H9 (cell line): ENCODE results near the gene GPM6B. TPM values are rescaled to one million over a fixed set of nuclear protein-coding genes. Genes with fewer than 3 reads are reported as not detected.

Experiments
- DNase-seq: peaks from one replicate; pipeline ENCODE4 v3.0.0-alpha.2; 2017
- H2AFZ ChIP-seq: one replicate; pipeline ENCODE4 v1.6.1; 2013; ENCODE audit warnings: mild to moderate bottlenecking, low read length, control low read depth, moderate library complexity
- H2AK5ac ChIP-seq: 2 replicates; pipeline ENCODE4 v1.6.1; 2013; ENCODE audit warnings: low read length, control low read depth, mixed read lengths; ENCODE audit not compliant: insufficient read length
- H2BK120ac ChIP-seq: one replicate; pipeline ENCODE4 v1.6.1; 2013; ENCODE audit warnings: low read depth, mild to moderate bottlenecking, low read length, control low read depth, inconsistent platforms; ENCODE audit not compliant: poor library complexity, severe bottlenecking
- H2BK12ac ChIP-seq: 2 replicates; pipeline ENCODE4 v1.6.1; 2013; ENCODE audit warnings: low read length, control low read depth, mixed read lengths, low read depth; ENCODE audit not compliant: insufficient read length
- H2BK15ac ChIP-seq: 2 replicates; pipeline ENCODE4 v1.6.1; 2013; ENCODE audit warnings: low read depth, low read length, control low read depth
- H2BK20ac ChIP-seq: one replicate; pipeline ENCODE4 v1.6.1; 2013; ENCODE audit warnings: low read depth, mild to moderate bottlenecking, low read length, control low read depth, inconsistent platforms; ENCODE audit not compliant: poor library complexity, severe bottlenecking
- H2BK5ac ChIP-seq: 2 replicates; pipeline ENCODE4 v1.6.1; 2013; ENCODE audit warnings: low read length, control low read depth, mixed read lengths; ENCODE audit not compliant: insufficient read length
- H3K14ac ChIP-seq: 2 replicates; pipeline ENCODE4 v1.6.1; 2013; ENCODE audit warnings: low read length, control low read depth; ENCODE audit not compliant: insufficient read depth
- H3K18ac ChIP-seq: 2 replicates; pipeline ENCODE4 v1.6.1; 2013; ENCODE audit warnings: low read depth, mild to moderate bottlenecking, mixed read lengths, low read length, control low read depth; ENCODE audit not compliant: insufficient read length
- H3K23ac ChIP-seq: 2 replicates; pipeline ENCODE4 v1.6.1; 2013; ENCODE audit warnings: low read length, control low read depth, mixed read lengths, low read depth; ENCODE audit not compliant: insufficient read length
- H3K23me2 ChIP-seq: 2 replicates; pipeline ENCODE4 v1.6.1; 2013; ENCODE audit warnings: low read depth, mild to moderate bottlenecking, mixed read lengths, low read length, control low read depth; ENCODE audit not compliant: insufficient read length, poor library complexity, severe bottlenecking
- H3K27ac ChIP-seq: 2 replicates; pipeline ENCODE4 v1.5.1; 2013; ENCODE audit warnings: low read length, control low read depth, mixed read lengths, low read depth; ENCODE audit not compliant: insufficient read length
- H3K27me3 ChIP-seq: 2 replicates; pipeline ENCODE4 v1.6.1; 2013; ENCODE audit warnings: low read length, control low read depth, inconsistent platforms; ENCODE audit not compliant: insufficient read depth
- H3K4ac ChIP-seq: 2 replicates; pipeline ENCODE4 v1.6.1; 2013; ENCODE audit warnings: low read depth, mild to moderate bottlenecking, control low read depth, inconsistent platforms, low read length, moderate library complexity
- H3K4me1 ChIP-seq: 2 replicates; pipeline ENCODE4 v1.6.1; 2013; ENCODE audit warnings: low read length, control low read depth, inconsistent platforms; ENCODE audit not compliant: insufficient read depth
- H3K4me2 ChIP-seq: 2 replicates; pipeline ENCODE4 v1.6.1; 2013; ENCODE audit warnings: low read length, control low read depth, mixed read lengths; ENCODE audit not compliant: insufficient read length, insufficient read depth
- H3K56ac ChIP-seq: 2 replicates; pipeline ENCODE4 v1.6.1; 2013; ENCODE audit warnings: low read depth, mild to moderate bottlenecking, mixed read lengths, low read length, control low read depth; ENCODE audit not compliant: insufficient read length
- H3K79me1 ChIP-seq: 2 replicates; pipeline ENCODE4 v1.6.1; 2013; ENCODE audit warnings: low read depth, mild to moderate bottlenecking, moderate library complexity, low read length, control low read depth, inconsistent platforms; ENCODE audit not compliant: insufficient read depth, poor library complexity, severe bottlenecking
- H3K79me2 ChIP-seq: 2 replicates; pipeline ENCODE4 v1.6.1; 2013; ENCODE audit warnings: low read length, control low read depth, inconsistent platforms; ENCODE audit not compliant: insufficient read depth
- H3K9ac ChIP-seq: 2 replicates; pipeline ENCODE4 v1.6.1; 2013; ENCODE audit warnings: low read length, control low read depth, mixed read lengths; ENCODE audit not compliant: insufficient read length; ENCODE audit errors: extremely low read depth
- H3K9me3 ChIP-seq: one replicate; pipeline ENCODE4 v1.6.1; 2013; ENCODE audit warnings: low read depth, low read length, inconsistent platforms; ENCODE audit not compliant: control insufficient read depth
- H3T11ph ChIP-seq: one replicate; pipeline ENCODE4 v1.6.1; 2013; ENCODE audit warnings: mild to moderate bottlenecking, low read length, control low read depth, inconsistent platforms
- H4K20me1 ChIP-seq: one replicate; pipeline ENCODE4 v1.6.1; 2013; ENCODE audit not compliant: control insufficient read depth, insufficient read length, insufficient read depth
- H4K5ac ChIP-seq: 2 replicates; pipeline ENCODE4 v1.6.1; 2013; ENCODE audit warnings: low read depth, mild to moderate bottlenecking, mixed read lengths, low read length, control low read depth; ENCODE audit not compliant: insufficient read length
- H4K8ac ChIP-seq: replicated peaks from 2 replicates; pipeline ENCODE4 v1.6.1; 2013; ENCODE audit warnings: low read length, control low read depth, mixed read lengths, low read depth; ENCODE audit not compliant: insufficient read length
- H4K91ac ChIP-seq: 2 replicates; pipeline ENCODE4 v1.6.1; 2013; ENCODE audit warnings: low read depth, mild to moderate bottlenecking, moderate library complexity, mixed read lengths, low read length, control low read depth; ENCODE audit not compliant: insufficient read length
- H3K27ac Mint-ChIP-seq, 3 experiments: 2 replicates in 2 of 3; 3 replicates in 1 of 3; pipeline ENCODE4 v1.8.0; 2020 to 2021; ENCODE audit warnings: mixed read lengths in 3 of 3, mild to moderate bottlenecking in 1 of 3, moderate library complexity in 1 of 3
- H3K27me3 Mint-ChIP-seq: 2 replicates; pipeline ENCODE4 v1.8.0; 2021; ENCODE audit warnings: low read depth, mild to moderate bottlenecking, moderate library complexity, mixed read lengths
- H3K36me3 Mint-ChIP-seq, 3 experiments: 2 replicates in 2 of 3; 3 replicates in 1 of 3; pipeline ENCODE4 v1.8.0; 2020 to 2021; ENCODE audit warnings: low read depth in 3 of 3, mixed read lengths in 3 of 3; ENCODE audit not compliant: insufficient read depth in 1 of 3
- H3K4me1 Mint-ChIP-seq, 2 experiments: 2 replicates each; pipeline ENCODE4 v1.8.0; 2020; ENCODE audit warnings: mixed read lengths in 2 of 2
- H3K4me3 Mint-ChIP-seq, 2 experiments: 2 replicates in 1 of 2; 3 replicates in 1 of 2; pipeline ENCODE4 v1.8.0; 2020 to 2021; ENCODE audit warnings: mild to moderate bottlenecking in 2 of 2, mixed read lengths in 2 of 2, moderate library complexity in 1 of 2
- H3K9me3 Mint-ChIP-seq, 2 experiments: 2 replicates in 1 of 2; 3 replicates in 1 of 2; pipeline ENCODE4 v1.8.0; 2020; ENCODE audit warnings: mild to moderate bottlenecking in 2 of 2, mixed read lengths in 2 of 2, moderate library complexity in 1 of 2
- WGBS: extraction: QIAGEN DNeasy Blood & Tissue Kit; methylation state at CpG from one replicate; pipeline ENCODE4 v1.1.7; 2013; ENCODE audit warnings: missing lambda C conversion rate, low lambda C conversion rate, mixed read lengths; ENCODE audit not compliant: insufficient read length; ENCODE audit errors: extremely low coverage; 5-methylcytosine and 5-hydroxymethylcytosine counted together
- total RNA-seq: library from RNA; stranded (reverse); gene quantifications from 2 replicates; pipeline ENCODE4 v1.2.1, GENCODE V29; 2021
- TF ChIP-seq, protein P1 (sequence below): fragments of 200-600 bp; sonication (generic); conservative IDR thresholded peaks from 3 replicates; pipeline ENCODE4 v1.8.0; 2021; ENCODE audit warnings: antibody characterized with exemption, mild to moderate bottlenecking

The GPM6B gene
- total RNA-seq, 1 experiment from 2014 or later, result 73.9 TPM

GRCh38 chrX:13747836-13748235 is 69.1 kb downstream of the GPM6B start:
- Histone ChIP-seq H3K4me2 (no peak overlapping the region), H3K56ac (no peak overlapping the region), H3K9ac (no peak overlapping the region), H3K4ac (no peak overlapping the region), H2BK12ac (no peak overlapping the region), H2BK15ac (no peak overlapping the region), H3K27ac (no peak overlapping the region), H4K8ac (no peak overlapping the region), H3K79me1 (no peaks in the 10 kb centered on the region), H2BK120ac (no peak overlapping the region), H4K91ac (no peak overlapping the region), H4K5ac (no peak overlapping the region), H3K14ac (no peak overlapping the region), H3K23me2 (no peaks in the 10 kb centered on the region), H2BK20ac (no peak overlapping the region), H2BK5ac (no peak overlapping the region), H2AK5ac (no peak overlapping the region), H3K9me3 (no peaks in the 10 kb centered on the region), H3K4me1 (no peaks in the 10 kb centered on the region), H2AFZ (no peak overlapping the region), H3K18ac (no peak overlapping the region), H3T11ph (no peak overlapping the region), H3K79me2 (0 out of 2 replicates have a peak, but pooled peaks cover 2% of the 10 kb centered on the region), H4K20me1 (no peaks in the 10 kb centered on the region), H3K27me3 (no peaks in the 10 kb centered on the region), H3K23ac (no peak overlapping the region)
- no peaks in the 10 kb centered on the region for H3K27me3 Mint-ChIP-seq
- WGBS, result no CpG with 5 or more reads among the region's 2 CpGs
- H3K36me3 Mint-ChIP-seq, result peaks cover 6 to 68% (median 42%) of the 10 kb centered on the region in 3 experiments; a peak in 6 of 7 replicates
- peaks cover 18 to 39% of the 10 kb centered on the region in 2 experiments for H3K9me3 Mint-ChIP-seq
- TF ChIP-seq, protein P1, sequence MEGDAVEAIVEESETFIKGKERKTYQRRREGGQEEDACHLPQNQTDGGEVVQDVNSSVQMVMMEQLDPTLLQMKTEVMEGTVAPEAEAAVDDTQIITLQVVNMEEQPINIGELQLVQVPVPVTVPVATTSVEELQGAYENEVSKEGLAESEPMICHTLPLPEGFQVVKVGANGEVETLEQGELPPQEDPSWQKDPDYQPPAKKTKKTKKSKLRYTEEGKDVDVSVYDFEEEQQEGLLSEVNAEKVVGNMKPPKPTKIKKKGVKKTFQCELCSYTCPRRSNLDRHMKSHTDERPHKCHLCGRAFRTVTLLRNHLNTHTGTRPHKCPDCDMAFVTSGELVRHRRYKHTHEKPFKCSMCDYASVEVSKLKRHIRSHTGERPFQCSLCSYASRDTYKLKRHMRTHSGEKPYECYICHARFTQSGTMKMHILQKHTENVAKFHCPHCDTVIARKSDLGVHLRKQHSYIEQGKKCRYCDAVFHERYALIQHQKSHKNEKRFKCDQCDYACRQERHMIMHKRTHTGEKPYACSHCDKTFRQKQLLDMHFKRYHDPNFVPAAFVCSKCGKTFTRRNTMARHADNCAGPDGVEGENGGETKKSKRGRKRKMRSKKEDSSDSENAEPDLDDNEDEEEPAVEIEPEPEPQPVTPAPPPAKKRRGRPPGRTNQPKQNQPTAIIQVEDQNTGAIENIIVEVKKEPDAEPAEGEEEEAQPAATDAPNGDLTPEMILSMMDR, result peak; percentile 60
- no peak for DNase-seq
- H3K4me1 Mint-ChIP-seq, result peaks cover under 1 to 2% of the 10 kb centered on the region in 2 experiments; a peak in 2 of 4 replicates
- H3K4me3 Mint-ChIP-seq, result no peak overlapping the region
- H3K27ac Mint-ChIP-seq, result no peak overlapping the region
